ENCODE results near the gene NBEAL2.

Gene NBEAL2

GRCh38 chr3:46946416-46946815 is 33.0 kb upstream of the NBEAL2 start:
- DNase-seq (ENCODE audit: low spot score), result no peak

- DNase-seq (ENCODE audit: low spot score), result peak; percentile 87
These were observed 32.5 kb upstream of the NBEAL2 start for GRCh38 chr3:46946856-46947545.

- DNase-seq (ENCODE audit: low spot score), result peak; percentile 37
These were observed 31.9 kb upstream of the NBEAL2 start for GRCh38 chr3:46947546-46947901.

- DNase-seq (ENCODE audit: low spot score), result peak; percentile 92
These were observed 31.3 kb upstream of the NBEAL2 start for GRCh38 chr3:46947981-46948791.

- DNase-seq (ENCODE audit: low spot score), result no peak
These were observed 30.4 kb upstream of the NBEAL2 start for GRCh38 chr3:46948830-46949671.

- no peak for DNase-seq (ENCODE audit: low spot score)
These were observed 29.3 kb upstream of the NBEAL2 start for GRCh38 chr3:46950177-46950576.

- DNase-seq (ENCODE audit: low spot score), result no peak
These were observed 28.7 kb upstream of the NBEAL2 start for GRCh38 chr3:46950650-46951241.

GRCh38 chr3:46952813-46953212 is 26.7 kb upstream of the NBEAL2 start:
- DNase-seq (ENCODE audit: low spot score), result no peak

GRCh38 chr3:46953234-46954010 is 26.0 kb upstream of the NBEAL2 start:
- DNase-seq (ENCODE audit: low spot score), result peak; percentile 39

GRCh38 chr3:46954178-46954577 is 25.3 kb upstream of the NBEAL2 start:
- DNase-seq (ENCODE audit: low spot score), result no peak

- DNase-seq (ENCODE audit: low spot score), result no peak
These were observed 24.3 kb upstream of the NBEAL2 start for GRCh38 chr3:46955157-46955556.

- peak; percentile 27 for DNase-seq (ENCODE audit: low spot score)
These were observed 23.6 kb upstream of the NBEAL2 start for GRCh38 chr3:46955801-46956259.

GRCh38 chr3:46957092-46957820 is 22.2 kb upstream of the NBEAL2 start:
- DNase-seq (ENCODE audit: low spot score), result no peak

- DNase-seq (ENCODE audit: low spot score), result no peak
These were observed 20.9 kb upstream of the NBEAL2 start for GRCh38 chr3:46958467-46959160.

- DNase-seq (ENCODE audit: low spot score), result peak; percentile 49
These were observed 20.3 kb upstream of the NBEAL2 start for GRCh38 chr3:46959161-46959511.

- DNase-seq (ENCODE audit: low spot score), result no peak
These were observed 19.3 kb upstream of the NBEAL2 start for GRCh38 chr3:46960081-46960701.

- no peak for DNase-seq (ENCODE audit: low spot score)
These were observed 18.6 kb upstream of the NBEAL2 start for GRCh38 chr3:46960835-46961234.

- no peak for DNase-seq (ENCODE audit: low spot score)
These were observed 17.0 kb upstream of the NBEAL2 start for GRCh38 chr3:46962427-46962826.

GRCh38 chr3:46962990-46963389 is 16.5 kb upstream of the NBEAL2 start:
- DNase-seq (ENCODE audit: low spot score), result no peak

All from CD4-positive, alpha-beta T cell treated with Interleukin-2 at 100 ng/mL for 4 hours (primary cell).